ENCODE results near the gene RSAD1.

DNA sequence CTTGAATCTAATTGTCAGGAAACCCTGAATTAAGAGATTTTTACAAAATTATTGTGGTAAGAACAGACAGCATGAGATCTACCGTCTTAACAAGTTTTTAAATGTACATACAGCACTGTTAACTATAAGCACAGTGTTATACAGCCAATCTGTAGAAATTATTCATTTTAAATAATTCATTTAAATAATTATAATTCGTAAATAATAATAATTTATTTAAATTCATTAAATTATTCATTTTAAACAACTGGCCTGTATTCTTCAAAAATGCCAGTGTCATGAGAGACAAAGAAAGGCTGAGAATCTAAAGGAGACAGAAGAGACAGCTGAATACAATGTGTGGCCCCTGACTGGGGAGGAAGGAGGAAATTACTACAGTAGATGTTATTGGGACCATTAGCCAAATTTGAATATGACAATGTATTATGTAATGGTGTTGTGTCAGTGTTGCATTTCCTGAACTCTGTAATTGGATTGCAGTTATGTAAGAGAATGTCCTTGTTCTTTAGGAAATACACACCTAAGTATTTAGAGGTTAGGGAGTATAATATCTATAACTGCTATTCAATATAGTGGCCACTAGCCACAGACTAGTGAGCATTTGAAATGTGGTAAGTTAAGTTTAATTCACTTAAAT is 2.3 kb downstream of the RSAD1 start:
- TF ChIP-seq TAF1 (IDR thresholded peaks at IDR 0.05; ENCODE audit: borderline replicate concordance, low read depth, low read length) (no peak), HCFC1 (IDR thresholded peaks at IDR 0.05; ENCODE audit: low read length) (no peak), MYC (IDR thresholded peaks at IDR 0.05; ENCODE audit: insufficient read depth, insufficient read length, insufficient replicate concordance, low read length, severe bottlenecking) (no peak)

All from GM12878 (cell line).